HepG2 (cell line): ENCODE measurements around the gene RAB8A. TPM values are rescaled to one million over a fixed set of nuclear protein-coding genes. Genes with fewer than 3 reads are reported as not detected.
A peak's percentile ranks its signal among the peaks of the same experiment; 100 is the strongest.

Experiments used
- ATAC-seq: fragments of 200-7000 bp; cut with Tn5 transposase; 3 replicates; pipeline ENCODE4 v1.9.1; 2020; ENCODE audit warnings: mild to moderate bottlenecking, moderate library complexity
- BruUV-seq: library from RNA; stranded (reverse); fragments of 400-500 nt; replicated peaks from 2 replicates; lab custom pipeline; 2021; lab: Mats Ljungman, UMichigan
- CTCF ChIA-PET: fragments of 300-600 bp; formaldehyde crosslinking; extraction: SDS; loops from one replicate; lab custom pipeline; 2021; ENCODE audit warnings: low total read pairs, inconsistent platforms, low intra/inter-chr PET ratio; lab: Yijun Ruan, JAX
- POLR2A ChIA-PET: fragments of 350-600 bp; sonication (Branson Sonifier 250); formaldehyde crosslinking; loops from one replicate; lab custom pipeline; 2020; ENCODE audit warnings: antibody characterized with exemption, inconsistent platforms; lab: Yijun Ruan, JAX
- DNase-seq: peaks from one replicate; pipeline ENCODE4 v3.0.0-alpha.2; 2015; ENCODE audit warnings: low spot score
- FAIRE-seq: peaks from 3 replicates; lab custom pipeline; 2011; peaks lifted over from hg19 to GRCh38; lab: Jason Lieb, UNC
- H2AFZ ChIP-seq: one replicate; pipeline ENCODE4 v1.6.1; 2011; ENCODE audit warnings: low read length, inconsistent platforms
- H3K27ac ChIP-seq: fragments of 300-600 bp; 3 replicates; pipeline ENCODE4 v1.8.0; 2011; ENCODE audit warnings: mixed run types, mild to moderate bottlenecking, mixed read lengths, low read length, inconsistent platforms; ENCODE audit not compliant: insufficient read depth; ENCODE audit errors: extremely low read length
- H3K27me3 ChIP-seq, 2 experiments: fragments of 200-600 bp in 1 of 2; 2 replicates in 1 of 2; 3 replicates in 1 of 2; pipeline versions ENCODE4 v1.6.0 to v1.8.0; 2011; ENCODE audit warnings: low read length in 2 of 2, mild to moderate bottlenecking in 2 of 2, moderate library complexity in 2 of 2, inconsistent platforms in 1 of 2; ENCODE audit not compliant: insufficient read depth in 2 of 2, control insufficient read depth in 1 of 2
- H3K36me3 ChIP-seq, 2 experiments: fragments of 200-600 bp in 1 of 2; replicated peaks in 1 of 2; 2 replicates in 1 of 2; 3 replicates in 1 of 2; pipeline versions ENCODE4 v1.5.1 to v1.8.0; 2011; ENCODE audit warnings: low read length in 2 of 2, inconsistent platforms in 1 of 2; ENCODE audit not compliant: insufficient read depth in 2 of 2, control insufficient read depth in 1 of 2
- H3K4me1 ChIP-seq: 2 replicates; pipeline ENCODE4 v1.5.1; 2012; ENCODE audit warnings: low read length, inconsistent platforms; ENCODE audit not compliant: insufficient read depth
- H3K4me2 ChIP-seq: 2 replicates; pipeline ENCODE4 v1.6.0; 2011; ENCODE audit warnings: low read depth, low read length, inconsistent platforms
- H3K4me3 ChIP-seq, 3 experiments: fragments of 200-600 bp in 1 of 3; sonication (generic), shearing (Covaris generic) in 1 of 3; replicated peaks in 1 of 3; 2 replicates each; pipeline ENCODE4 v1.5.1; 2011 to 2016; ENCODE audit warnings: low read length in 3 of 3, inconsistent platforms in 2 of 3, low read depth in 2 of 3, mild to moderate bottlenecking in 2 of 3, control low read depth in 1 of 3, mixed read lengths in 1 of 3; ENCODE audit not compliant: insufficient read depth in 1 of 3
- H3K79me2 ChIP-seq: one replicate; pipeline ENCODE4 v1.6.1; 2011; ENCODE audit warnings: low read length, inconsistent platforms; ENCODE audit not compliant: insufficient read depth
- H3K9ac ChIP-seq: 2 replicates; pipeline ENCODE4 v1.6.0; 2011; ENCODE audit warnings: mild to moderate bottlenecking, low read depth, low read length, inconsistent platforms; ENCODE audit not compliant: insufficient read depth
- H3K9me3 ChIP-seq: 2 replicates; pipeline ENCODE4 v1.5.1; 2012; ENCODE audit warnings: mild to moderate bottlenecking, low read length
- H4K20me1 ChIP-seq: 2 replicates; pipeline ENCODE4 v1.6.0; 2011; ENCODE audit warnings: inconsistent platforms, mild to moderate bottlenecking, low read length, moderate library complexity; ENCODE audit not compliant: insufficient read depth
- KLF12 ChIP-seq: sonication (generic); formaldehyde crosslinking; IDR thresholded peaks from 2 replicates; pipeline ENCODE4 v1.4.0; 2020; ENCODE audit warnings: missing genetic modification reagents, borderline replicate concordance
- NFE2L2 ChIP-seq: fragments of 150-350 bp; IDR thresholded peaks from 2 replicates; pipeline ENCODE4 v1.6.1; 2014; ENCODE audit warnings: low read length
- NFKB2 ChIP-seq: sonication (generic); formaldehyde crosslinking; IDR thresholded peaks from 2 replicates; pipeline ENCODE4 v1.4.0; 2020; ENCODE audit warnings: missing genetic modification reagents, borderline replicate concordance
- RXRB ChIP-seq: IDR thresholded peaks from 2 replicates; pipeline ENCODE4 v1.6.1; 2016; ENCODE audit warnings: borderline replicate concordance, missing genetic modification reagents, missing compliant biosample characterization
- ZFP90 ChIP-seq: sonication (generic); formaldehyde crosslinking; IDR thresholded peaks from 2 replicates; pipeline ENCODE4 v1.8.0; 2022; ENCODE audit warnings: missing genetic modification reagents, mild to moderate bottlenecking, inconsistent platforms, borderline replicate concordance
- WGBS: methylation state at CpG from one replicate; pipeline ENCODE4 v1.1.6; 2017; ENCODE audit warnings: low lambda C conversion rate; 5-methylcytosine and 5-hydroxymethylcytosine counted together
- in situ Hi-C: cut with HindIII; loops from 2 replicates; pipeline ENCODE4 v1.10.0; 2017; ENCODE audit warnings: low pct_unique_long_range_greater_than_20kb; ENCODE audit not compliant: extremely low pct_ligation_motif_present
- intact Hi-C: fragments of 100-400 bp; cut with micrococcal nuclease; formaldehyde crosslinking; loops from one replicate; pipeline ENCODE4 v1.10.0; 2022; ENCODE audit not compliant: unreplicated experiment
- polyA plus RNA-seq, 8 experiments: library from polyadenylated mRNA; depleted of rRNA in 3 of 8; stranded (reverse) in 7 of 8; unstranded in 1 of 8; fragments of >200 nt; fragmentation: Illumina TruSeq in 4 of 8; extraction: Trizol in 4 of 8; gene quantifications; 2 replicates each; pipeline versions ENCODE4 v1.2.1 to v1.2.3, GENCODE V29; 2011 to 2016; ENCODE audit warnings: low read depth in 4 of 8, missing spikeins in 1 of 8, mixed read lengths in 1 of 8; ENCODE audit not compliant: insufficient read depth in 1 of 8
- total RNA-seq, 5 experiments: library from RNA; depleted of rRNA; stranded (reverse); fragments of >200 nt; fragmentation: Illumina TruSeq; extraction: Trizol; gene quantifications; 2 replicates each; pipeline ENCODE4 v1.2.3, GENCODE V29; 2016; ENCODE audit warnings: low read depth in 1 of 5
- TF ChIP-seq, protein P1 (sequence below): fragments of 450-650 bp; IDR thresholded peaks from 2 replicates; pipeline ENCODE4 v1.6.1; 2016
- TF ChIP-seq, protein P2 (sequence below): sonication (generic); formaldehyde crosslinking; IDR thresholded peaks from 2 replicates; pipeline ENCODE4 v1.5.1; 2020; ENCODE audit warnings: missing genetic modification reagents, mild to moderate bottlenecking, borderline replicate concordance
- TF ChIP-seq, protein P3 (sequence below): sonication (generic); formaldehyde crosslinking; IDR thresholded peaks from 2 replicates; pipeline ENCODE4 v1.4.0; 2020; ENCODE audit warnings: missing genetic modification reagents
- TF ChIP-seq, protein P4 (sequence below): IDR thresholded peaks from 2 replicates; pipeline ENCODE4 v1.6.1; 2016; ENCODE audit warnings: low read depth, borderline replicate concordance
- TF ChIP-seq, protein P5 (sequence below): sonication (generic); formaldehyde crosslinking; IDR thresholded peaks from 2 replicates; pipeline ENCODE4 v1.4.0; 2020; ENCODE audit warnings: missing genetic modification reagents, mild to moderate bottlenecking, borderline replicate concordance

Gene RAB8A
- total and polyA plus RNA-seq, 2 of the 13 experiments (the other 11 are each of a cell fraction or from before 2014, with no cell fraction given), result 36.7 to 45.0 TPM

DNA sequence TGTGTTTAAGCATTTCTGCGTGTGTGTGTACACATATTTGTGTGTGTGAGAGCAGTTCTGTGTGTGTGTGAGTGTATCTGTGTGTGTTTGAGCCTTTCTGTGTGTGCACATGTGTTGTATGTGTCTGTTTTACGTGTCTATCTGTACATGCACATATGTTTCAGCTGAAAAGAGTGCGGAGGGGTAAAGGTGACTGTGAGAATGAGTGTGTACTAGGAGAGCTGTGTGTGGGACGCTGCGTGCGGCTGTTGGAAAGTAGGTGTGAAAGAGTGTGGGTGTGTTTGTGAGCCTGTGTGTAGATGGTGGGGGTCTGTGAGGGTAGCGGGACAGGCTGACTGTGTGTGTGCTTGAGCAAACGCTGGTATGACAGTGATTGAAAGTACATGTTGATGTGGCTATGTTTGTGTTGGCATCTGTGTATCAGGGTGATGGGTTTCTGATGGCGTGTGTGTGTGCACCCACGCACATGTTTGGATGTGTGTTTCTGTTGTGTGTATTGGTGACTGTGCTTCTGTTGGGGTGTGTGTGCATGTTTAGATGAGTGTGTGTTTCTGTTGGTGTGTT, 42.9 kb upstream of the RAB8A start (continued):
- TF ChIP-seq, protein P1, sequence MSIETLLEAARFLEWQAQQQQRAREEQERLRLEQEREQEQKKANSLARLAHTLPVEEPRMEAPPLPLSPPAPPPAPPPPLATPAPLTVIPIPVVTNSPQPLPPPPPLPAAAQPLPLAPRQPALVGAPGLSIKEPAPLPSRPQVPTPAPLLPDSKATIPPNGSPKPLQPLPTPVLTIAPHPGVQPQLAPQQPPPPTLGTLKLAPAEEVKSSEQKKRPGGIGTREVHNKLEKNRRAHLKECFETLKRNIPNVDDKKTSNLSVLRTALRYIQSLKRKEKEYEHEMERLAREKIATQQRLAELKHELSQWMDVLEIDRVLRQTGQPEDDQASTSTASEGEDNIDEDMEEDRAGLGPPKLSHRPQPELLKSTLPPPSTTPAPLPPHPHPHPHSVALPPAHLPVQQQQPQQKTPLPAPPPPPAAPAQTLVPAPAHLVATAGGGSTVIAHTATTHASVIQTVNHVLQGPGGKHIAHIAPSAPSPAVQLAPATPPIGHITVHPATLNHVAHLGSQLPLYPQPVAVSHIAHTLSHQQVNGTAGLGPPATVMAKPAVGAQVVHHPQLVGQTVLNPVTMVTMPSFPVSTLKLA, result 0 out of 2 replicates have a peak, but pooled peaks have one; percentile 5
- TF ChIP-seq, protein P2, sequence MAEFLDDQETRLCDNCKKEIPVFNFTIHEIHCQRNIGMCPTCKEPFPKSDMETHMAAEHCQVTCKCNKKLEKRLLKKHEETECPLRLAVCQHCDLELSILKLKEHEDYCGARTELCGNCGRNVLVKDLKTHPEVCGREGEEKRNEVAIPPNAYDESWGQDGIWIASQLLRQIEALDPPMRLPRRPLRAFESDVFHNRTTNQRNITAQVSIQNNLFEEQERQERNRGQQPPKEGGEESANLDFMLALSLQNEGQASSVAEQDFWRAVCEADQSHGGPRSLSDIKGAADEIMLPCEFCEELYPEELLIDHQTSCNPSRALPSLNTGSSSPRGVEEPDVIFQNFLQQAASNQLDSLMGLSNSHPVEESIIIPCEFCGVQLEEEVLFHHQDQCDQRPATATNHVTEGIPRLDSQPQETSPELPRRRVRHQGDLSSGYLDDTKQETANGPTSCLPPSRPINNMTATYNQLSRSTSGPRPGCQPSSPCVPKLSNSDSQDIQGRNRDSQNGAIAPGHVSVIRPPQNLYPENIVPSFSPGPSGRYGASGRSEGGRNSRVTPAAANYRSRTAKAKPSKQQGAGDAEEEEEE (CRISPR knock-in tag), result no peak

DNA sequence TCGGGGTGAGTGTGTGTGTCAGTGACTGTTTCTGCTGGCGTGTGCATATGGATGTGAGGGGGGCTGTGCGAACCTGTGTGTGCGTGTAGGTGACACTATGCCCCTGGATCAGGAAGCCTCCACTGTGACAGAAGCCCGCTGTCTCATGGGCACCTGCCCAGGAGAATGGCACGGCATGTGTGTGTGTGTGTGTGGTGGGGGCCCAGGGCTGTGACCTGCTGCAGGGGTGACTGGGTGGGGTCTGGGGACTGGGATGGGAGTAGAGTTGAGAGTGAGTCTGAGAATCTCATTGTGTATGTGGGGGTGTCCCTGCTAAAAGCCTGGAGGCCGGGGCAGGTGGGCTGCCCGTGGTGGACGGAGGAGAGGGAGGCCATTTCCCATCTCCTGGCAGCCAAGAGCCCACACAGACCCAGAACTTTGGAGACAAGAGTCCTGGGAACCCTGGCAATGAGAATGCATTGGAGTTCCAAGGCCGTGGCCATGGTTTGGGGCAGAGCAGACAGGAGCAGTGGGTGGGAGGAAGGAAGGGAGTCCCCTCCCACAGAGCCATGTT, 41.8 kb upstream of the RAB8A start:
- no peak for DNase-seq
- in situ Hi-C loops (no loop called here), intact Hi-C loops (loop anchor here (2.0 kb wide), 1 partner anchor 41 kb away; the partner anchor contains the start of gene RAB8A)
- Histone ChIP-seq H3K27me3 (no peaks in the 10 kb centered on the region), H2AFZ (peak overlapping the region; percentile 84), H3K27ac (peak overlapping the region; percentile 68), H3K9me3 (no peaks in the 10 kb centered on the region), H3K9ac (peak overlapping the region; percentile 73), H3K79me2 (no peaks in the 10 kb centered on the region), H3K4me1 (peaks cover 74% of the 10 kb centered on the region), H4K20me1 (no peaks in the 10 kb centered on the region), H3K36me3 (no peaks in the 10 kb centered on the region), H3K4me2 (peak overlapping the region; percentile 91), H3K4me3 (peak overlapping the region; percentile 43 to 61 (median 49); a peak in 5 of 6 replicates)
- peak; percentile 14; the same call in 2 of the 3 replicates for ATAC-seq
- TF ChIP-seq, protein P3, sequence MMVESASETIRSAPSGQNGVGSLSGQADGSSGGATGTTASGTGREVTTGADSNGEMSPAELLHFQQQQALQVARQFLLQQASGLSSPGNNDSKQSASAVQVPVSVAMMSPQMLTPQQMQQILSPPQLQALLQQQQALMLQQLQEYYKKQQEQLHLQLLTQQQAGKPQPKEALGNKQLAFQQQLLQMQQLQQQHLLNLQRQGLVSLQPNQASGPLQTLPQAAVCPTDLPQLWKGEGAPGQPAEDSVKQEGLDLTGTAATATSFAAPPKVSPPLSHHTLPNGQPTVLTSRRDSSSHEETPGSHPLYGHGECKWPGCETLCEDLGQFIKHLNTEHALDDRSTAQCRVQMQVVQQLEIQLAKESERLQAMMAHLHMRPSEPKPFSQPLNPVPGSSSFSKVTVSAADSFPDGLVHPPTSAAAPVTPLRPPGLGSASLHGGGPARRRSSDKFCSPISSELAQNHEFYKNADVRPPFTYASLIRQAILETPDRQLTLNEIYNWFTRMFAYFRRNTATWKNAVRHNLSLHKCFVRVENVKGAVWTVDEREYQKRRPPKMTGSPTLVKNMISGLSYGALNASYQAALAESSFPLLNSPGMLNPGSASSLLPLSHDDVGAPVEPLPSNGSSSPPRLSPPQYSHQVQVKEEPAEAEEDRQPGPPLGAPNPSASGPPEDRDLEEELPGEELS (CRISPR knock-in tag), result 0 out of 2 replicates have a peak, but pooled peaks have one; percentile 1
- TF ChIP-seq NFKB2 (CRISPR knock-in tag) (0 out of 2 replicates have a peak, but pooled peaks have one; percentile 4), ZFP90 (0 out of 2 replicates have a peak, but pooled peaks have one; percentile 40), RXRB (CRISPR knock-in tag) (no peak), NFE2L2 (no peak), KLF12 (CRISPR knock-in tag) (0 out of 2 replicates have a peak, but pooled peaks have one; percentile 41)
- TF ChIP-seq, protein P4, sequence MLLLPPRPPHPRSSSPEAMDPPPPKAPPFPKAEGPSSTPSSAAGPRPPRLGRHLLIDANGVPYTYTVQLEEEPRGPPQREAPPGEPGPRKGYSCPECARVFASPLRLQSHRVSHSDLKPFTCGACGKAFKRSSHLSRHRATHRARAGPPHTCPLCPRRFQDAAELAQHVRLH, result peak; percentile 8; the same call in 1 of the 2 replicates
- TF ChIP-seq, protein P5, sequence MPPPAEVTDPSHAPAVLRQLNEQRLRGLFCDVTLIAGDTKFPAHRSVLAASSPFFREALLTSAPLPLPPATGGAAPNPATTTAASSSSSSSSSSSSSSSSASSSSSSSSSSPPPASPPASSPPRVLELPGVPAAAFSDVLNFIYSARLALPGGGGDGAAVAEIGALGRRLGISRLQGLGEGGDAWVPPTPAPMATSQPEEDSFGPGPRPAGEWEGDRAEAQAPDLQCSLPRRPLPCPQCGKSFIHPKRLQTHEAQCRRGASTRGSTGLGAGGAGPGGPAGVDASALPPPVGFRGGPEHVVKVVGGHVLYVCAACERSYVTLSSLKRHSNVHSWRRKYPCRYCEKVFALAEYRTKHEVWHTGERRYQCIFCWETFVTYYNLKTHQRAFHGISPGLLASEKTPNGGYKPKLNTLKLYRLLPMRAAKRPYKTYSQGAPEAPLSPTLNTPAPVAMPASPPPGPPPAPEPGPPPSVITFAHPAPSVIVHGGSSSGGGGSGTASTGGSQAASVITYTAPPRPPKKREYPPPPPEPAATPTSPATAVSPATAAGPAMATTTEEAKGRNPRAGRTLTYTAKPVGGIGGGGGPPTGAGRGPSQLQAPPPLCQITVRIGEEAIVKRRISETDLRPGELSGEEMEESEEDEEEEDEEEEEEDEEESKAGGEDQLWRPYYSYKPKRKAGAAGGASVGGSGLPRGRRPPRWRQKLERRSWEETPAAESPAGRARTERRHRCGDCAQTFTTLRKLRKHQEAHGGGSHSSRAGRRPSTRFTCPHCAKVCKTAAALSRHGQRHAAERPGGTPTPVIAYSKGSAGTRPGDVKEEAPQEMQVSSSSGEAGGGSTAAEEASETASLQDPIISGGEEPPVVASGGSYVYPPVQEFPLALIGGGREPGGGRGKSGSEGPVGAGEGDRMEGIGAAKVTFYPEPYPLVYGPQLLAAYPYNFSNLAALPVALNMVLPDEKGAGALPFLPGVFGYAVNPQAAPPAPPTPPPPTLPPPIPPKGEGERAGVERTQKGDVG (CRISPR knock-in tag), result 0 out of 2 replicates have a peak, but pooled peaks have one; percentile 25
- no peak for FAIRE-seq
- BruUV-seq, result no TSS peak
- 91% methylated on average over 9 of the region's 10 CpGs for WGBS
- POLR2A ChIA-PET, result interaction anchor here (1.2 to 2.8 kb wide), 8 partner anchors 9 to 116 kb away, joined by 4 to 18 read pairs (median 6); partner anchors contain the start of genes FAM32A and RAB8A
- CTCF ChIA-PET, result no interaction called here
